Uterine smooth muscle cell (primary cell): Measurements from ENCODE around the gene USP17L18. TPM values are rescaled to one million over a fixed set of nuclear protein-coding genes. Genes with fewer than 3 reads are reported as not detected.

Source experiments
- total RNA-seq: library from RNA; depleted of rRNA; stranded (reverse); fragments of >200 nt; gene quantifications from 2 replicates; pipeline ENCODE4 v1.2.3, GENCODE V29; 2014

The USP17L18 gene
- total RNA-seq: not detected in 2 replicates

GRCh38 chr4:9247953-9248680, at the start of gene USP17L18:
Gene USP17L18 (plus strand): TSS chr4:9248630. CDS start chr4:9248630, 0 bp downstream.

GRCh38 chr4:9210357-9210756, 38.1 kb upstream of the USP17L18 start, which contains the start of gene USP17L10:
Gene USP17L10 (plus strand): TSS chr4:9210657. CDS start chr4:9210657, 0 bp downstream.

GRCh38 chr4:9215105-9215504, 33.3 kb upstream of the USP17L18 start, which contains the start of gene USP17L11:
Gene USP17L11 (plus strand): TSS chr4:9215405. CDS start chr4:9215405, 0 bp downstream.

GRCh38 chr4:9219852-9220251, 28.6 kb upstream of the USP17L18 start, which contains the start of gene USP17L12:
Gene USP17L12 (plus strand): TSS chr4:9220152. CDS start chr4:9220152, 0 bp downstream.

GRCh38 chr4:9224596-9224995, 23.8 kb upstream of the USP17L18 start, which contains the start of gene USP17L13:
Gene USP17L13 (plus strand): TSS chr4:9224896. CDS start chr4:9224896, 0 bp downstream.

GRCh38 chr4:9234085-9234484, 14.3 kb upstream of the USP17L18 start, which contains the start of gene USP17L15:
Gene USP17L15 (plus strand): TSS chr4:9234385. CDS start chr4:9234385, 0 bp downstream.

GRCh38 chr4:9243579-9243978, 4.9 kb upstream of the USP17L18 start, which contains the start of gene USP17L17:
Gene USP17L17 (plus strand): TSS chr4:9243879. CDS start chr4:9243879, 0 bp downstream.

GRCh38 chr4:9253078-9253477, 4.6 kb downstream of the USP17L18 start, which contains the start of gene USP17L19:
Gene USP17L19 (plus strand): TSS chr4:9253378. CDS start chr4:9253378, 0 bp downstream.

GRCh38 chr4:9257824-9258223, 9.4 kb downstream of the USP17L18 start, which contains the start of gene USP17L20:
Gene USP17L20 (plus strand): TSS chr4:9258124. CDS start chr4:9258124, 0 bp downstream.

GRCh38 chr4:9262572-9262971, 14.1 kb downstream of the USP17L18 start, which contains the start of gene USP17L21:
Gene USP17L21 (plus strand): TSS chr4:9262872. CDS start chr4:9262872, 0 bp downstream.

GRCh38 chr4:9267319-9267718, 18.9 kb downstream of the USP17L18 start, which contains the start of gene USP17L22:
Gene USP17L22 (plus strand): TSS chr4:9267619. CDS start chr4:9267619, 0 bp downstream.

Other genes with a start within 250 kb of the USP17L18 start
- gene FAM90A26, start 78.2 kb upstream of the USP17L18 start, total RNA-seq: not detected in 2 replicates
- gene USP17L10, start 38.0 kb upstream of the USP17L18 start, total RNA-seq: not detected in 2 replicates
- not detected in 2 replicates for gene USP17L11, start 33.2 kb upstream of the USP17L18 start, total RNA-seq
- not detected in 2 replicates for gene USP17L12, start 28.5 kb upstream of the USP17L18 start, total RNA-seq
- gene USP17L13, start 23.7 kb upstream of the USP17L18 start, total RNA-seq: not detected in 2 replicates
- gene USP17L15, start 14.2 kb upstream of the USP17L18 start, total RNA-seq: 0.11 TPM in 1 of 2 replicates, not detected in the other
- gene USP17L17, start 4.8 kb upstream of the USP17L18 start, total RNA-seq: not detected in 2 replicates
- not detected in 2 replicates for gene USP17L19, start 4.7 kb downstream of the USP17L18 start, total RNA-seq
- gene USP17L20, start 9.5 kb downstream of the USP17L18 start, total RNA-seq: not detected in 2 replicates
- gene USP17L21, start 14.2 kb downstream of the USP17L18 start, total RNA-seq: not detected in 2 replicates
- not detected in 2 replicates for gene USP17L22, start 19.0 kb downstream of the USP17L18 start, total RNA-seq
- not detected in 2 replicates for gene USP17L24, start 76.5 kb downstream of the USP17L18 start, total RNA-seq
- gene USP17L25, start 81.3 kb downstream of the USP17L18 start, total RNA-seq: not detected in 2 replicates
- gene USP17L26, start 86.0 kb downstream of the USP17L18 start, total RNA-seq: not detected in 2 replicates
- gene USP17L5, start 90.8 kb downstream of the USP17L18 start, total RNA-seq: not detected in 2 replicates
- not detected in 2 replicates for gene USP17L27, start 95.5 kb downstream of the USP17L18 start, total RNA-seq
- gene USP17L28, start 100.3 kb downstream of the USP17L18 start, total RNA-seq: not detected in 2 replicates
- gene USP17L29, start 105.0 kb downstream of the USP17L18 start, total RNA-seq: not detected in 2 replicates
- gene USP17L30, start 114.5 kb downstream of the USP17L18 start, total RNA-seq: not detected in 2 replicates
- gene DEFB131A, start 195.8 kb downstream of the USP17L18 start, total RNA-seq: not detected in 2 replicates